ENCODE results near the gene PFDN6.
A peak's percentile ranks its signal among the peaks of the same experiment; 100 is the strongest.

Gene PFDN6

GRCh38 chr6:33296797-33297405 is 7.5 kb downstream of the PFDN6 start:
- H3K27ac ChIP-seq (ENCODE audit: low read length): peak overlapping the region; percentile 96
- H3K4me3 ChIP-seq (ENCODE audit: low read length in 2 of 2): peak overlapping the region; percentile 63 to 89
- no peaks in the 10 kb centered on the region for H3K9me3 ChIP-seq (ENCODE audit: control insufficient read depth in 2 of 2, low read length in 2 of 2)
- H3K27me3 ChIP-seq (ENCODE audit: control insufficient read depth in 1 of 2, insufficient read depth in 2 of 2, low read length in 2 of 2): no peaks in the 10 kb centered on the region
- H3K36me3 ChIP-seq (ENCODE audit: control insufficient read depth in 2 of 2, insufficient read depth in 2 of 2, low read length in 2 of 2): peaks cover 23 to 29% of the 10 kb centered on the region in 2 donors
- peaks cover 20% of the 10 kb centered on the region for H3K4me1 ChIP-seq (ENCODE audit: control insufficient read depth, insufficient read depth, low read length)
- peak overlapping the region; percentile 61 to 73 for H3K9ac ChIP-seq (ENCODE audit: low read length in 2 of 2)

- Histone ChIP-seq H3K9me3 (ENCODE audit: control insufficient read depth in 2 of 2, low read length in 2 of 2) (no peaks in the 10 kb centered on the region), H3K4me1 (ENCODE audit: control insufficient read depth, insufficient read depth, low read length) (peaks cover 20% of the 10 kb centered on the region), H3K4me3 (ENCODE audit: low read length in 2 of 2) (peak overlapping the region; percentile 63 to 89), H3K27ac (ENCODE audit: low read length) (peak overlapping the region; percentile 96), H3K36me3 (ENCODE audit: control insufficient read depth in 2 of 2, insufficient read depth in 2 of 2, low read length in 2 of 2) (peaks cover 18 to 27% of the 10 kb centered on the region in 2 donors), H3K27me3 (ENCODE audit: control insufficient read depth in 1 of 2, insufficient read depth in 2 of 2, low read length in 2 of 2) (no peaks in the 10 kb centered on the region), H3K9ac (ENCODE audit: low read length in 2 of 2) (peak overlapping the region; percentile 61 to 73)
Measured at GRCh38 chr6:33297406-33297955, 8.1 kb downstream of the PFDN6 start.

- Histone ChIP-seq H3K36me3 (ENCODE audit: control insufficient read depth in 2 of 2, insufficient read depth in 2 of 2, low read length in 2 of 2) (peaks cover 14 to 24% of the 10 kb centered on the region in 2 donors), H3K4me1 (ENCODE audit: control insufficient read depth, insufficient read depth, low read length) (peaks cover 20% of the 10 kb centered on the region), H3K27me3 (ENCODE audit: control insufficient read depth in 1 of 2, insufficient read depth in 2 of 2, low read length in 2 of 2) (no peaks in the 10 kb centered on the region), H3K9me3 (ENCODE audit: control insufficient read depth in 2 of 2, low read length in 2 of 2) (no peaks in the 10 kb centered on the region), H3K9ac (ENCODE audit: low read length in 2 of 2) (peak overlapping the region; percentile 83 to 84), H3K4me3 (ENCODE audit: low read length in 2 of 2) (peak overlapping the region; percentile 89 to 95), H3K27ac (ENCODE audit: low read length) (peak overlapping the region; percentile 96)
Measured at GRCh38 chr6:33297956-33298772, 8.8 kb downstream of the PFDN6 start.

GRCh38 chr6:33298773-33299236 is 9.4 kb downstream of the PFDN6 start, which contains the start of gene RGL2:
RGL2 (minus strand) TSS chr6:33298942; CDS start chr6:33298610, 332 bp downstream.
- Histone ChIP-seq H3K27me3 (ENCODE audit: control insufficient read depth in 1 of 2, insufficient read depth in 2 of 2, low read length in 2 of 2) (no peaks in the 10 kb centered on the region), H3K9ac (ENCODE audit: low read length in 2 of 2) (peak within 1 kb of the TSS; percentile 84 to 97), H3K9me3 (ENCODE audit: control insufficient read depth in 2 of 2, low read length in 2 of 2) (no peaks in the 10 kb centered on the region), H3K4me1 (ENCODE audit: control insufficient read depth, insufficient read depth, low read length) (peaks cover 20% of the 10 kb centered on the region), H3K36me3 (ENCODE audit: control insufficient read depth in 2 of 2, insufficient read depth in 2 of 2, low read length in 2 of 2) (peaks cover 13 to 21% of the 10 kb centered on the region in 2 donors), H3K4me3 (ENCODE audit: low read length in 2 of 2) (peak within 1 kb of the TSS; percentile 89 to 95), H3K27ac (ENCODE audit: low read length) (peak within 1 kb of the TSS; percentile 96)

DNA sequence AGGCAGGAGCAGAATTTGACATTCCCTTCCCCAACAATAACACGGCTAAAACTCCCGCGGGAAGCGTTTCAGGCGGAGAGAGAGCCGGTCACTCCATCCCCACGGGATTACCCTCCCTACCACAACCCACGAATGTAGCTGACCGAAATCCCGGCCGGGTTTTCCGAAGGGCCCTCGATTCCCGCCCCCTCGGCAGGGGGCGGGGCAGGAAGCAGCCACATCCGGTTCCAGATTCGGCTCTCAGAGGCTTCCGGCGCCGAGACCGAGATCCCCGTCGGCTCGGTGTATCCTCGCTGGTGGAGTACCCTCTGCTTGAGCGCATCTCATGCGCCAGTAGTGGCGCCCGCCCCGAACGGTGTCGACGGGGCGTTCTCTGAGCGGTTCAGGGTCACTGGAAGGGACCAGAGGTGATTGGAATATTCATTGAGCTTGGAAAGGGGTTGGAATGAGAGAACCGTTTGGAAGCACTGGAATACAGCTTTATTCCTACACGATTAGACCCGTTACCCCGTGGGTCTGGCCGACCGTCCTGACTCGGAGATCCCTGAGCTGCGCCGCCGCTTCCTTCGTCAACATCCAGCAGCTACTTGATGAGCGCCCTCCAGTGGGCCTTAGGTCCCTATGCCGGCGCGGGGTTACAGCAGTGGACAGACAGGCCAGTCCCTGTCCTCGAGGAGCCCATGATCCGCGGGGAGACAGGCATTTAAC is 10.0 kb downstream of the PFDN6 start:
- Histone ChIP-seq H3K36me3 (ENCODE audit: control insufficient read depth in 2 of 2, insufficient read depth in 2 of 2, low read length in 2 of 2) (peaks cover 16 to 22% of the 10 kb centered on the region in 2 donors), H3K9me3 (ENCODE audit: control insufficient read depth in 2 of 2, low read length in 2 of 2) (no peaks in the 10 kb centered on the region), H3K9ac (ENCODE audit: low read length in 2 of 2) (peak overlapping the region; percentile 84 to 97), H3K27me3 (ENCODE audit: control insufficient read depth in 1 of 2, insufficient read depth in 2 of 2, low read length in 2 of 2) (no peaks in the 10 kb centered on the region), H3K27ac (ENCODE audit: low read length) (peak overlapping the region; percentile 96), H3K4me1 (ENCODE audit: control insufficient read depth, insufficient read depth, low read length) (peaks cover 20% of the 10 kb centered on the region), H3K4me3 (ENCODE audit: low read length in 2 of 2) (peak overlapping the region; percentile 89 to 95)

- Histone ChIP-seq H3K36me3 (ENCODE audit: control insufficient read depth in 2 of 2, insufficient read depth in 2 of 2, low read length in 2 of 2) (peaks cover 27 to 28% of the 10 kb centered on the region in 2 donors), H3K9me3 (ENCODE audit: control insufficient read depth in 2 of 2, low read length in 2 of 2) (no peaks in the 10 kb centered on the region), H3K27me3 (ENCODE audit: control insufficient read depth in 1 of 2, insufficient read depth in 2 of 2, low read length in 2 of 2) (no peaks in the 10 kb centered on the region), H3K9ac (ENCODE audit: low read length in 2 of 2) (no peak overlapping the region), H3K4me1 (ENCODE audit: control insufficient read depth, insufficient read depth, low read length) (peaks cover 26% of the 10 kb centered on the region), H3K27ac (ENCODE audit: low read length) (no peak overlapping the region), H3K4me3 (ENCODE audit: low read length in 2 of 2) (no peak overlapping the region)
Measured at GRCh38 chr6:33301877-33302276, 12.5 kb downstream of the PFDN6 start.

DNA sequence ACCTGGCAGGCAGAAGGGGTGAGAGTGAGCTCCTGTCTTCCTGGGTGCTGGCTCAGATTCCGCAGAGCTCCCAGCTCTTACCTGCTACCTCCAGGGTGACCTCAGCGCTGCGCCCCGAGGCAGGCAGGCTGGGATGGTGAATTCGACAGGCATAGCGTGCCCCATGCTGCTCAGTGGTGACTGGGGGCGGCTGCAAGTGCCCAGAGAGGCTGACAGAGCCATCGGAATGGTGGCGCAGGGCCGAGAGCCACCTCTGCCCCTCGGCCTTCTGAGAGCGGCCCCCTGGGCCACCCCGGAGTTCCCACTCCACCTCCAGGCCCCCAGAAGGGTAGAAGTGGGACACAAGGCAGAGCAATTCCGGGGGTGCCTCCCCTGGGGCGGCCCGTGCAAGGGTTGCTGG is 14.8 kb downstream of the PFDN6 start:
- Histone ChIP-seq H3K27me3 (ENCODE audit: control insufficient read depth in 1 of 2, insufficient read depth in 2 of 2, low read length in 2 of 2) (no peaks in the 10 kb centered on the region), H3K4me3 (ENCODE audit: low read length in 2 of 2) (no peak overlapping the region), H3K4me1 (ENCODE audit: control insufficient read depth, insufficient read depth, low read length) (peaks cover 12% of the 10 kb centered on the region), H3K9me3 (ENCODE audit: control insufficient read depth in 2 of 2, low read length in 2 of 2) (no peaks in the 10 kb centered on the region), H3K9ac (ENCODE audit: low read length in 2 of 2) (no peak overlapping the region), H3K36me3 (ENCODE audit: control insufficient read depth in 2 of 2, insufficient read depth in 2 of 2, low read length in 2 of 2) (peaks cover 28 to 29% of the 10 kb centered on the region in 2 donors), H3K27ac (ENCODE audit: low read length) (no peak overlapping the region)

DNA sequence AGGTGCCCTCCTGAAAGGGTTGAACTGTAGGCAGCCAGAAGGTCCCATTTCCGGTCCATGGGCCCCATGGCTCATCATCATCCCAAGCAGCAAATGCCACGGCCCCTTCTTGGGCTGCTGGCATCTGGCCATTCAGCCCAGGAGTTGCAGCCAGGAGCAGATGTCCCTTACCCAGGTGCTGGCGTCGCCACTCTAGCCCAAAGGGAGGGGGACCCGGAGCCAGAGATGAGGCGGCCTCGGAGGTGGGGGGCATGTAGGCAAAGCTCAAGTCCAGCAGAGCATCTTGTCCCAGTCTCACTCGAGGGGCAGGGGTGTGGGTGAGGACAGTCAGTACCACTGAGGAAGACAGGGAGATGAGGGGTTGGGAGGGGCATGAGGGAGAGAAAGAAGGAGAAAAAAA is 15.7 kb downstream of the PFDN6 start:
- H3K4me1 ChIP-seq (ENCODE audit: control insufficient read depth, insufficient read depth, low read length): peaks cover 7% of the 10 kb centered on the region
- H3K36me3 ChIP-seq (ENCODE audit: control insufficient read depth in 2 of 2, insufficient read depth in 2 of 2, low read length in 2 of 2): peaks cover 28 to 29% of the 10 kb centered on the region in 2 donors
- no peak overlapping the region for H3K27ac ChIP-seq (ENCODE audit: low read length)
- no peaks in the 10 kb centered on the region for H3K9me3 ChIP-seq (ENCODE audit: control insufficient read depth in 2 of 2, low read length in 2 of 2)
- no peak overlapping the region for H3K4me3 ChIP-seq (ENCODE audit: low read length in 2 of 2)
- H3K9ac ChIP-seq (ENCODE audit: low read length in 2 of 2): no peak overlapping the region
- H3K27me3 ChIP-seq (ENCODE audit: control insufficient read depth in 1 of 2, insufficient read depth in 2 of 2, low read length in 2 of 2): no peaks in the 10 kb centered on the region

DNA sequence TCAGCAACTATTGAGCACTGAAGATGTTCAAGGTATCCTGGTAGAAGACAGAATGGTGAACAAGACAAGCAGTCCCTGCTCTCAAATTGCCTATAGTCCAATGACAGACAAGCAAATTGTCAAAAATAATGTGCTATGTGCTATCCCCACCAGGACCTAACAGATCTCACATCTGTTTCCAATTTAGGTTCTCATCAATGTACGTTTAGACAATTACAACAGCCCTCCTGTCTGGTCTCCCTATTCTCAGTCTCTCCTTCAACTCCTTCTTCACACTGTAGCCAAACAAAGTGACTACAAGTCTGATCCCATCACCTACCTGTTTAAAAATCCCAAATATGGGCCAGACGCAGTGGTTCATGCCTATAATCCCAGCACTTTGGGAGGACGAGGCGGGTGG is 17.0 kb downstream of the PFDN6 start:
- H3K9me3 ChIP-seq (ENCODE audit: control insufficient read depth in 2 of 2, low read length in 2 of 2): no peaks in the 10 kb centered on the region
- H3K4me1 ChIP-seq (ENCODE audit: control insufficient read depth, insufficient read depth, low read length): peaks cover 6% of the 10 kb centered on the region
- no peak overlapping the region for H3K9ac ChIP-seq (ENCODE audit: low read length in 2 of 2)
- no peak overlapping the region for H3K4me3 ChIP-seq (ENCODE audit: low read length in 2 of 2)
- H3K36me3 ChIP-seq (ENCODE audit: control insufficient read depth in 2 of 2, insufficient read depth in 2 of 2, low read length in 2 of 2): peaks cover 28 to 29% of the 10 kb centered on the region in 2 donors
- H3K27me3 ChIP-seq (ENCODE audit: control insufficient read depth in 1 of 2, insufficient read depth in 2 of 2, low read length in 2 of 2): no peaks in the 10 kb centered on the region
- no peak overlapping the region for H3K27ac ChIP-seq (ENCODE audit: low read length)

GRCh38 chr6:33312361-33313104 is 23.1 kb downstream of the PFDN6 start:
- Histone ChIP-seq H3K4me1 (ENCODE audit: control insufficient read depth, insufficient read depth, low read length) (peaks cover 33% of the 10 kb centered on the region), H3K27ac (ENCODE audit: low read length) (peak overlapping the region; percentile 89), H3K9ac (ENCODE audit: low read length in 2 of 2) (peak overlapping the region; percentile 90 to 91), H3K4me3 (ENCODE audit: low read length in 2 of 2) (peak overlapping the region; percentile 91 to 99), H3K9me3 (ENCODE audit: control insufficient read depth in 2 of 2, low read length in 2 of 2) (no peaks in the 10 kb centered on the region), H3K36me3 (ENCODE audit: control insufficient read depth in 2 of 2, insufficient read depth in 2 of 2, low read length in 2 of 2) (peaks cover 0 to 2% of the 10 kb centered on the region in 2 donors), H3K27me3 (ENCODE audit: control insufficient read depth in 1 of 2, insufficient read depth in 2 of 2, low read length in 2 of 2) (no peaks in the 10 kb centered on the region)
